Caco-2 (cell line): Measurements from ENCODE around the gene SLC2A4RG. TPM values are rescaled to one million over a fixed set of nuclear protein-coding genes. Genes with fewer than 3 reads are reported as not detected.

Experiments used
- BruUV-seq: library from RNA; stranded (reverse); fragments of 400-500 nt; replicated peaks from 2 replicates; lab custom pipeline; 2021; lab: Mats Ljungman, UMichigan
- CTCF ChIA-PET: fragments of 300-600 bp; sonication (Branson Sonifier 250); formaldehyde crosslinking; loops from one replicate; lab custom pipeline; 2022; ENCODE audit warnings: antibody characterized with exemption; lab: Charles Lee
- POLR2A ChIA-PET: fragments of 300-600 bp; sonication (Branson Sonifier 250); formaldehyde crosslinking; loops from one replicate; lab custom pipeline; 2022; ENCODE audit warnings: antibody characterized with exemption; lab: Charles Lee
- DNase-seq, 2 experiments: peaks; one replicate each; pipeline versions ENCODE4 v3.0.0 to v3.0.0-alpha.2; 2020 to 2022
- H3K27me3 ChIP-seq: replicated peaks from 2 replicates; pipeline ENCODE4 v1.6.0; 2011; ENCODE audit warnings: low read length; ENCODE audit not compliant: control insufficient read depth, insufficient read depth
- H3K36me3 ChIP-seq: 2 replicates; pipeline ENCODE4 v1.5.1; 2011; ENCODE audit warnings: low read length; ENCODE audit not compliant: control insufficient read depth, insufficient read depth
- H3K4me1 ChIP-seq: fragments of 250-450 bp; sonication (Bioruptor Pico); 2 replicates; pipeline ENCODE4 v1.5.1; 2020; ENCODE audit warnings: mild to moderate bottlenecking
- H3K4me3 ChIP-seq: 2 replicates; pipeline ENCODE4 v1.5.1; 2011; ENCODE audit warnings: low read depth, mild to moderate bottlenecking, control low read depth, low read length
- H3K9me3 ChIP-seq: fragments of 250-450 bp; sonication (Bioruptor Pico); 2 replicates; pipeline ENCODE4 v1.5.1; 2020; ENCODE audit warnings: mild to moderate bottlenecking, moderate library complexity
- H3K27ac Mint-ChIP-seq: one replicate; pipeline ENCODE4 v1.8.0; 2022; ENCODE audit warnings: mixed read lengths; ENCODE audit not compliant: unreplicated experiment
- H3K27me3 Mint-ChIP-seq: one replicate; pipeline ENCODE4 v1.8.0; 2022; ENCODE audit warnings: mixed read lengths; ENCODE audit not compliant: insufficient read depth, unreplicated experiment
- H3K36me3 Mint-ChIP-seq: one replicate; pipeline ENCODE4 v1.8.0; 2022; ENCODE audit warnings: mild to moderate bottlenecking, mixed read lengths; ENCODE audit not compliant: insufficient read depth, unreplicated experiment
- H3K4me1 Mint-ChIP-seq: one replicate; pipeline ENCODE4 v1.8.0; 2022; ENCODE audit warnings: low read depth, mixed read lengths; ENCODE audit not compliant: unreplicated experiment
- H3K4me3 Mint-ChIP-seq: one replicate; pipeline ENCODE4 v1.8.0; 2022; ENCODE audit warnings: mild to moderate bottlenecking, moderate library complexity, mixed read lengths; ENCODE audit not compliant: unreplicated experiment
- H3K9me3 Mint-ChIP-seq: one replicate; pipeline ENCODE4 v1.8.0; 2022; ENCODE audit warnings: mixed read lengths; ENCODE audit not compliant: unreplicated experiment
- CTCF ChIP-seq, 2 experiments: fragments of 200-600 bp in 1 of 2; IDR thresholded peaks; 1 replicate in 1 of 2; 2 replicates in 1 of 2; pipeline versions ENCODE4 v1.5.1 to v1.8.0; 2011 to 2022; ENCODE audit warnings: antibody characterized with exemption in 1 of 2, control low read depth in 1 of 2, inconsistent platforms in 1 of 2, low read depth in 1 of 2, low read length in 1 of 2, mild to moderate bottlenecking in 1 of 2, moderate library complexity in 1 of 2; ENCODE audit not compliant: insufficient read depth in 1 of 2, severe bottlenecking in 1 of 2, unreplicated experiment in 1 of 2
- intact Hi-C: fragments of 100-400 bp; cut with micrococcal nuclease; formaldehyde crosslinking; loops from one replicate; pipeline ENCODE4 v1.10.0; 2022; ENCODE audit not compliant: unreplicated experiment
- total RNA-seq: library from RNA; stranded (reverse); gene quantifications from 2 replicates; pipeline ENCODE4 v1.2.3, GENCODE V29; 2022

SLC2A4RG gene
- total RNA-seq, 1 experiment from 2014 or later: 234 TPM

GRCh38 chr20:63766695-63767426 lies 27.3 kb downstream of the SLC2A4RG start:
- Mint-ChIP-seq H3K36me3 (no peaks in the 10 kb centered on the region), H3K27me3 (no peaks in the 10 kb centered on the region), H3K4me1 (no peaks in the 10 kb centered on the region), H3K4me3 (no peak overlapping the region), H3K9me3 (no peaks in the 10 kb centered on the region), H3K27ac (no peak overlapping the region)
- ChIA-PET POLR2A (no interaction called here), CTCF (interaction anchor here (0.6 to 1.3 kb wide), 2 partner anchors 19 to 272 kb away, joined by 3 to 4 read pairs; no protein-coding TSS in a partner anchor)
- TF ChIP-seq CTCF (IDR thresholded peaks at IDR 0.05; ENCODE audit: insufficient read depth in 1 of 2, low read depth in 1 of 2, low read length in 1 of 2, severe bottlenecking in 1 of 2, unreplicated experiment in 1 of 2): no peak
- Histone ChIP-seq H3K27me3 (no peaks in the 10 kb centered on the region), H3K36me3 (no peaks in the 10 kb centered on the region), H3K9me3 (no peaks in the 10 kb centered on the region), H3K4me3 (no peak overlapping the region), H3K4me1 (no peaks in the 10 kb centered on the region)
- no TSS peak for BruUV-seq
- intact Hi-C loops: no loop called here
- no peak for DNase-seq

GRCh38 chr20:63767456-63767855 lies 27.9 kb downstream of the SLC2A4RG start:
- Mint-ChIP-seq H3K36me3 (no peaks in the 10 kb centered on the region), H3K27ac (no peak overlapping the region), H3K4me3 (no peak overlapping the region), H3K4me1 (no peaks in the 10 kb centered on the region), H3K9me3 (no peaks in the 10 kb centered on the region), H3K27me3 (no peaks in the 10 kb centered on the region)
- H3K4me1 ChIP-seq: no peaks in the 10 kb centered on the region
- POLR2A ChIA-PET: no interaction called here
- no peaks in the 10 kb centered on the region for H3K27me3 ChIP-seq
- H3K36me3 ChIP-seq: no peaks in the 10 kb centered on the region
- BruUV-seq: no TSS peak
- no peak overlapping the region for H3K4me3 ChIP-seq
- CTCF ChIA-PET: interaction anchor here (1.3 kb wide), 1 partner anchor 19 kb away, joined by 4 read pairs; no protein-coding TSS in a partner anchor
- no peak for DNase-seq
- no peak for TF ChIP-seq CTCF (IDR thresholded peaks at IDR 0.05; ENCODE audit: insufficient read depth in 1 of 2, low read depth in 1 of 2, low read length in 1 of 2, severe bottlenecking in 1 of 2, unreplicated experiment in 1 of 2)
- H3K9me3 ChIP-seq: no peaks in the 10 kb centered on the region
- intact Hi-C loops: no loop called here

- CTCF ChIA-PET: no interaction called here
- no peaks in the 10 kb centered on the region for H3K9me3 Mint-ChIP-seq
- Histone ChIP-seq H3K9me3 (no peaks in the 10 kb centered on the region), H3K27me3 (no peaks in the 10 kb centered on the region), H3K4me1 (no peaks in the 10 kb centered on the region), H3K36me3 (no peaks in the 10 kb centered on the region), H3K4me3 (no peak overlapping the region)
- DNase-seq: no peak
- no peak for TF ChIP-seq CTCF (IDR thresholded peaks at IDR 0.05; ENCODE audit: insufficient read depth in 1 of 2, low read depth in 1 of 2, low read length in 1 of 2, severe bottlenecking in 1 of 2, unreplicated experiment in 1 of 2)
- intact Hi-C loops: no loop called here
- no TSS peak for BruUV-seq
- no peak overlapping the region for H3K4me3 Mint-ChIP-seq
- H3K4me1 Mint-ChIP-seq: no peaks in the 10 kb centered on the region
- H3K27me3 Mint-ChIP-seq: no peaks in the 10 kb centered on the region
- POLR2A ChIA-PET: no interaction called here
- H3K27ac Mint-ChIP-seq: no peak overlapping the region
- no peaks in the 10 kb centered on the region for H3K36me3 Mint-ChIP-seq
Observed at GRCh38 chr20:63767886-63768285, 28.3 kb downstream of the SLC2A4RG start.
